OCI-LY3 (cell line): Measurements from ENCODE around the gene WDR91.

Experiments used
- CTCF ChIP-seq: fragments of 200-600, 300-600 bp; sonication (generic); IDR thresholded peaks from 2 replicates; pipeline ENCODE4 v1.5.1; 2014; ENCODE audit warnings: antibody characterized with exemption, low read length, low read depth
- EZH2phosphoT487 ChIP-seq: fragments of 200-600 bp; shearing (Covaris generic); IDR thresholded peaks from 2 replicates; pipeline ENCODE4 v1.6.1; 2018; ENCODE audit warnings: antibody characterized with exemption, mixed run types, low read depth

- TF ChIP-seq CTCF (no peak), EZH2phosphoT487 (no peak)
Measured at GRCh38 chr7:135235841-135236240, 24.5 kb upstream of the WDR91 start.
